HG02852 (cell line): ENCODE results near the gene S1PR3.

Experiments used
- ATAC-seq: cut with Tn5 transposase; IDR thresholded peaks from one replicate; pipeline ENCODE4 v1.9.1; 2021; ENCODE audit warnings: mild to moderate bottlenecking, moderate library complexity; ENCODE audit not compliant: unreplicated experiment

The S1PR3 gene

GRCh38 chr9:88990729-88991065, 571 bp upstream of the S1PR3 start:
- ATAC-seq, result no peak

- ATAC-seq, result no peak
Observed at GRCh38 chr9:88992556-88992955, 1.3 kb downstream of the S1PR3 start.

GRCh38 chr9:88993327-88993726, 2.1 kb downstream of the S1PR3 start:
- no peak for ATAC-seq

GRCh38 chr9:88993871-88994460, 2.7 kb downstream of the S1PR3 start:
- no peak for ATAC-seq

GRCh38 chr9:88994469-88995199, 3.4 kb downstream of the S1PR3 start:
- ATAC-seq, result no peak

- ATAC-seq, result no peak
Observed at GRCh38 chr9:88995200-88995577, 3.9 kb downstream of the S1PR3 start.

GRCh38 chr9:88995627-88996026, 4.4 kb downstream of the S1PR3 start:
- ATAC-seq, result no peak

GRCh38 chr9:88996046-88996920, 5.0 kb downstream of the S1PR3 start:
- ATAC-seq, result no peak

GRCh38 chr9:88996921-88997235, 5.6 kb downstream of the S1PR3 start:
- ATAC-seq, result no peak

GRCh38 chr9:88997646-88998045, 6.4 kb downstream of the S1PR3 start:
- ATAC-seq, result no peak

- ATAC-seq, result no peak
Observed at GRCh38 chr9:88998503-88998902, 7.2 kb downstream of the S1PR3 start.

GRCh38 chr9:88998911-88999310, 7.6 kb downstream of the S1PR3 start:
- ATAC-seq, result no peak

GRCh38 chr9:89000371-89000781, 9.1 kb downstream of the S1PR3 start:
- ATAC-seq, result no peak

GRCh38 chr9:89000973-89001916, 10.0 kb downstream of the S1PR3 start:
- no peak for ATAC-seq

GRCh38 chr9:89001917-89002540, 10.8 kb downstream of the S1PR3 start:
- ATAC-seq, result no peak

- no peak for ATAC-seq
Observed at GRCh38 chr9:89002987-89003386, 11.7 kb downstream of the S1PR3 start.

- no peak for ATAC-seq
Observed at GRCh38 chr9:89005323-89005722, 14.1 kb downstream of the S1PR3 start.

GRCh38 chr9:89006267-89006666, 15.0 kb downstream of the S1PR3 start:
- no peak for ATAC-seq

GRCh38 chr9:89006996-89007967, 16.0 kb downstream of the S1PR3 start:
- no peak for ATAC-seq
